IMR-90 (cell line): ENCODE results near the gene CLSTN3. TPM values are rescaled to one million over a fixed set of nuclear protein-coding genes. Genes with fewer than 3 reads are reported as not detected.

Experiments
- ATAC-seq: fragments of 200-7000 bp; cut with Tn5 transposase; 2 replicates; pipeline ENCODE4 v1.9.1; 2020; ENCODE audit warnings: low read depth, mild to moderate bottlenecking, moderate library complexity
- BruUV-seq: library from RNA; stranded (reverse); fragments of 400-500 nt; replicated peaks from 2 replicates; lab custom pipeline; 2021; lab: Mats Ljungman, UMichigan
- CTCF ChIA-PET: fragments of 300-600 bp; formaldehyde crosslinking; extraction: SDS; loops from one replicate; lab custom pipeline; 2021; ENCODE audit warnings: antibody characterized with exemption; lab: Yijun Ruan, JAX
- POLR2A ChIA-PET: fragments of 300-600 bp; sonication (Branson Sonifier 250); formaldehyde crosslinking; loops from one replicate; lab custom pipeline; 2022; ENCODE audit warnings: antibody characterized with exemption; ENCODE audit not compliant: unreplicated experiment; lab: Charles Lee
- DNase-seq: peaks from one replicate; pipeline ENCODE4 v3.0.0; 2013
- H2AFZ ChIP-seq: replicated peaks from 2 replicates; pipeline ENCODE3; 2013; ENCODE audit warnings: low read length, mild to moderate bottlenecking; ENCODE audit not compliant: poor library complexity
- H2AK5ac ChIP-seq: 2 replicates; pipeline ENCODE4 v1.6.1; 2013; ENCODE audit warnings: low read depth, low read length, inconsistent platforms
- H2AK9ac ChIP-seq: replicated peaks from 2 replicates; pipeline ENCODE3; 2013; ENCODE audit warnings: mild to moderate bottlenecking, low read depth, low read length, moderate library complexity; ENCODE audit not compliant: poor library complexity
- H2BK120ac ChIP-seq: 2 replicates; pipeline ENCODE4 v1.6.1; 2013; ENCODE audit warnings: low read depth, low read length, inconsistent platforms
- H2BK15ac ChIP-seq: 3 replicates; pipeline ENCODE4 v1.6.1; 2013; ENCODE audit warnings: low read depth, low read length, inconsistent platforms
- H2BK20ac ChIP-seq: 2 replicates; pipeline ENCODE4 v1.6.1; 2013; ENCODE audit warnings: low read depth, mild to moderate bottlenecking, inconsistent platforms, low read length, moderate library complexity
- H2BK5ac ChIP-seq: 2 replicates; pipeline ENCODE4 v1.6.1; 2013; ENCODE audit warnings: mild to moderate bottlenecking, low read depth, low read length, inconsistent platforms; ENCODE audit not compliant: poor library complexity, severe bottlenecking
- H3K14ac ChIP-seq: replicated peaks from 2 replicates; pipeline ENCODE4 v1.6.1; 2013; ENCODE audit warnings: low read depth, low read length, inconsistent platforms
- H3K18ac ChIP-seq: 2 replicates; pipeline ENCODE4 v1.6.1; 2013; ENCODE audit warnings: low read depth, low read length, control low read depth
- H3K23ac ChIP-seq: 2 replicates; pipeline ENCODE4 v1.6.1; 2013; ENCODE audit warnings: low read depth, low read length, inconsistent platforms
- H3K27ac ChIP-seq: 2 replicates; pipeline ENCODE4 v1.5.1; 2013; ENCODE audit warnings: mild to moderate bottlenecking, control low read depth, low read length; ENCODE audit not compliant: insufficient read depth
- H3K27me3 ChIP-seq: 2 replicates; pipeline ENCODE4 v1.6.1; 2013; ENCODE audit warnings: low read length; ENCODE audit not compliant: control insufficient read depth, insufficient read depth
- H3K36me3 ChIP-seq: 2 replicates; pipeline ENCODE4 v1.6.1; 2013; ENCODE audit warnings: low read length, mixed read lengths; ENCODE audit not compliant: control insufficient read depth, insufficient read depth
- H3K4ac ChIP-seq: 2 replicates; pipeline ENCODE4 v1.6.1; 2013; ENCODE audit warnings: low read depth, low read length, inconsistent platforms
- H3K4me1 ChIP-seq: 2 replicates; pipeline ENCODE4 v1.6.1; 2013; ENCODE audit warnings: low read length, mixed read lengths; ENCODE audit not compliant: control insufficient read depth, insufficient read depth
- H3K4me2 ChIP-seq: 2 replicates; pipeline ENCODE4 v1.6.1; 2013; ENCODE audit warnings: low read depth, mild to moderate bottlenecking, control low read depth, low read length, moderate library complexity
- H3K4me3 ChIP-seq: 2 replicates; pipeline ENCODE4 v1.5.1; 2013; ENCODE audit warnings: low read depth, mild to moderate bottlenecking, control low read depth, low read length, moderate library complexity; ENCODE audit not compliant: insufficient read depth
- H3K56ac ChIP-seq: 2 replicates; pipeline ENCODE4 v1.6.1; 2013; ENCODE audit warnings: low read length, inconsistent platforms; ENCODE audit not compliant: insufficient read depth; ENCODE audit errors: extremely low read depth
- H3K79me1 ChIP-seq, 2 experiments: 2 replicates each; pipeline ENCODE4 v1.6.1; 2013; ENCODE audit warnings: low read length in 2 of 2, inconsistent platforms in 1 of 2, low read depth in 1 of 2
- H3K9ac ChIP-seq: 2 replicates; pipeline ENCODE4 v1.6.1; 2013; ENCODE audit warnings: low read depth, low read length, control low read depth
- H3K9me1 ChIP-seq: 2 replicates; pipeline ENCODE4 v1.6.1; 2013; ENCODE audit warnings: low read length, inconsistent platforms; ENCODE audit not compliant: insufficient read depth
- H3K9me3 ChIP-seq: 2 replicates; pipeline ENCODE4 v1.6.1; 2013; ENCODE audit warnings: low read length; ENCODE audit not compliant: control insufficient read depth, insufficient read depth
- H4K20me1 ChIP-seq: 2 replicates; pipeline ENCODE4 v1.6.1; 2013; ENCODE audit warnings: low read length, inconsistent platforms; ENCODE audit not compliant: insufficient read depth
- H4K5ac ChIP-seq: 2 replicates; pipeline ENCODE4 v1.6.1; 2013; ENCODE audit warnings: mild to moderate bottlenecking, low read depth, low read length, control low read depth
- H4K8ac ChIP-seq, 2 experiments: 2 replicates each; pipeline ENCODE4 v1.6.1; 2013; ENCODE audit warnings: low read depth in 2 of 2, low read length in 2 of 2, control low read depth in 1 of 2, inconsistent platforms in 1 of 2
- H4K91ac ChIP-seq: 2 replicates; pipeline ENCODE4 v1.6.1; 2013; ENCODE audit warnings: low read depth, low read length, inconsistent platforms; ENCODE audit not compliant: insufficient read depth
- CHD1 ChIP-seq: IDR thresholded peaks from 2 replicates; pipeline ENCODE4 v1.6.1; 2012; ENCODE audit warnings: low read depth, low read length, improper control_type of control experiment
- NFE2L2 ChIP-seq: fragments of 150-350 bp; IDR thresholded peaks from 2 replicates; pipeline ENCODE4 v1.6.1; 2016; ENCODE audit warnings: low read depth, mild to moderate bottlenecking, low read length
- RCOR1 ChIP-seq: IDR thresholded peaks from 2 replicates; pipeline ENCODE4 v1.6.1; 2012; ENCODE audit warnings: mild to moderate bottlenecking, low read length, improper control_type of control experiment; ENCODE audit not compliant: insufficient replicate concordance
- WGBS, 2 experiments: methylation state at CpG; one replicate each; pipeline versions ENCODE4 v1.1.5 to v1.1.7; 2013; ENCODE audit warnings: missing lambda C conversion rate in 2 of 2; ENCODE audit not compliant: insufficient read length in 1 of 2; ENCODE audit errors: extremely low coverage in 2 of 2; 5-methylcytosine and 5-hydroxymethylcytosine counted together
- dilution Hi-C: fragments of 300-500 bp; cut with HindIII; formaldehyde crosslinking; loops from one replicate; pipeline ENCODE4 v1.14.3; 2018; ENCODE audit warnings: low sequenced_read_pairs; ENCODE audit not compliant: unreplicated experiment
- in situ Hi-C: fragments of 300-500 bp; cut with MboI; formaldehyde crosslinking; loops from 3 replicates; pipeline ENCODE4 v1.14.3; 2019; ENCODE audit warnings: low sequenced_read_pairs, inconsistent platforms, mixed read lengths
- intact Hi-C: fragments of 100-400 bp; cut with micrococcal nuclease; formaldehyde crosslinking; loops from 2 replicates; pipeline ENCODE4 v1.10.0; 2022
- polyA plus RNA-seq, 3 experiments: library from polyadenylated mRNA; depleted of rRNA; stranded (reverse); fragments of >200 nt; gene quantifications; 2 replicates each; pipeline ENCODE4 v1.2.3, GENCODE V29; 2012; ENCODE audit warnings: low replicate concordance in 1 of 3
- total RNA-seq: library from RNA; depleted of rRNA; stranded (reverse); fragments of >200 nt; gene quantifications from 2 replicates; pipeline ENCODE4 v1.2.3, GENCODE V29; 2012
- TF ChIP-seq, protein P1 (sequence below): fragments of 150-350 bp; IDR thresholded peaks from 2 replicates; pipeline ENCODE4 v1.6.1; 2016; ENCODE audit warnings: low read depth, mild to moderate bottlenecking, low read length, moderate library complexity, borderline replicate concordance
- TF ChIP-seq, protein P2 (sequence below): fragments of 150-350 bp; IDR thresholded peaks from 2 replicates; pipeline ENCODE4 v1.6.1; 2017; ENCODE audit warnings: mild to moderate bottlenecking, antibody characterized with exemption, low read length, low read depth

The CLSTN3 gene
- total and polyA plus RNA-seq, 2 of the 4 experiments (the other 2 are of a cell fraction), result 4.1 to 16.4 TPM

DNA sequence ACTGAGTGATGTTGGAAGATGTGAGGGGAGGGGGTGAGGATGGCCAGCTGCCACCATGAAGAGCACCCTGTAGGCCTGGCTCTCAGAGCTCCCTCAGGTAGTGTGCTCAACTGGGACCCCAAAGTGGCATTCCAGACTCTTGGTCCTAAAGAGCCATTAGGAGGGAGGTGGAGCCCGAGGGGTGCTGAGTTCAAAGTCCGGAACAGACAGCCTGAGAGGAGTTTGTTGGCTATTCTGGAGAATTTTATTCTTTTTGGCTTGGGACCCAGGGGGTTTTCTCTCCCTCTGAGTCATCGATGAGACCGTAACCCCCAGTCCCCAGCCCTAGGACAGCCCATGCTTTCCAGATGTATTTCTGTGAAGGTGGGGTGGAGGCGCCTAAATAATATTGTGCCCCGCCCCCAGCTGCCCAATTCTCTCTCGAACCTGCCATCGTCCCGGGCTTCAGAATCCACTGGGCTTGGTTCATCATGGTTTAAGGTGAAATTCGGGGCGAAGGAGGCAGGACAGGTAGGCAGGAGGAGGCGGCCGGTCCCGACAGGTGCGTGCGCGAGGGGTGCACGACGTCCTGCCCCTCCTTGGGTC is 792 bp upstream of the CLSTN3 start:
- CTCF ChIA-PET, result no interaction called here
- POLR2A ChIA-PET, result no interaction called here
- no TSS peak for BruUV-seq
- Histone ChIP-seq H3K27me3 (no peaks in the 10 kb centered on the region), H4K20me1 (no peaks in the 10 kb centered on the region), H2BK15ac (no peak overlapping the region), H2BK20ac (no peak overlapping the region), H3K9ac (peak overlapping the region; percentile 4), H3K4me3 (peak overlapping the region; percentile 81), H2AFZ (peak overlapping the region; percentile 98), H2AK9ac (peak overlapping the region; percentile 89), H3K14ac (peak overlapping the region; percentile 17; the same call in 1 of the 2 replicates), H3K9me3 (no peaks in the 10 kb centered on the region), H3K36me3 (peaks cover 10% of the 10 kb centered on the region), H4K91ac (peak overlapping the region; percentile 49; the same call in 1 of the 2 replicates), H3K18ac (no peak overlapping the region), H4K8ac (peak overlapping the region; percentile 36 to 79; a peak in 2 of 4 replicates), H2BK120ac (no peak overlapping the region), H3K9me1 (peaks cover 5% of the 10 kb centered on the region; the same call in 1 of the 2 replicates), H2BK5ac (no peak overlapping the region), H3K4me2 (peak overlapping the region; percentile 94), H3K56ac (no peak overlapping the region), H3K4me1 (peaks cover 6% of the 10 kb centered on the region; the same call in 1 of the 2 replicates), H3K4ac (peak overlapping the region; percentile 52), H3K23ac (peak overlapping the region; percentile 79), H2AK5ac (peak overlapping the region; percentile 61; the same call in 1 of the 2 replicates), H4K5ac (peak overlapping the region; percentile 1), H3K27ac (no peak overlapping the region; the same call in 1 of the 2 replicates), H3K79me1 (0 out of 4 replicates have a peak, but pooled peaks cover 0 to 6% of the 10 kb centered on the region in 2 experiments)
- dilution Hi-C loops, result no loop called here
- intact Hi-C loops, result no loop called here
- DNase-seq (no peak), ATAC-seq (no peak; the same call in 1 of the 2 replicates)
- TF ChIP-seq NFE2L2 (no peak), CHD1 (no peak), RCOR1 (no peak)
- TF ChIP-seq, protein P1, sequence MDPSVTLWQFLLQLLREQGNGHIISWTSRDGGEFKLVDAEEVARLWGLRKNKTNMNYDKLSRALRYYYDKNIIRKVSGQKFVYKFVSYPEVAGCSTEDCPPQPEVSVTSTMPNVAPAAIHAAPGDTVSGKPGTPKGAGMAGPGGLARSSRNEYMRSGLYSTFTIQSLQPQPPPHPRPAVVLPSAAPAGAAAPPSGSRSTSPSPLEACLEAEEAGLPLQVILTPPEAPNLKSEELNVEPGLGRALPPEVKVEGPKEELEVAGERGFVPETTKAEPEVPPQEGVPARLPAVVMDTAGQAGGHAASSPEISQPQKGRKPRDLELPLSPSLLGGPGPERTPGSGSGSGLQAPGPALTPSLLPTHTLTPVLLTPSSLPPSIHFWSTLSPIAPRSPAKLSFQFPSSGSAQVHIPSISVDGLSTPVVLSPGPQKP, result no peak
- TF ChIP-seq, protein P2, sequence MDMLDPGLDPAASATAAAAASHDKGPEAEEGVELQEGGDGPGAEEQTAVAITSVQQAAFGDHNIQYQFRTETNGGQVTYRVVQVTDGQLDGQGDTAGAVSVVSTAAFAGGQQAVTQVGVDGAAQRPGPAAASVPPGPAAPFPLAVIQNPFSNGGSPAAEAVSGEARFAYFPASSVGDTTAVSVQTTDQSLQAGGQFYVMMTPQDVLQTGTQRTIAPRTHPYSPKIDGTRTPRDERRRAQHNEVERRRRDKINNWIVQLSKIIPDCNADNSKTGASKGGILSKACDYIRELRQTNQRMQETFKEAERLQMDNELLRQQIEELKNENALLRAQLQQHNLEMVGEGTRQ, result no peak
- in situ Hi-C loops, result no loop called here
- 0% methylated on average over 13 of the region's 19 CpGs; no CpG with 5 or more reads in 1 of the 2 experiments for WGBS, 2 experiments
